Activated naive CD8-positive, alpha-beta T cell treated with anti-CD3 and anti-CD28 coated beads, Interleukin-2, amount 10 ng/mL, durations not matched to agents 7 days and 5 days (primary cell): ENCODE results near the gene SYNJ1. TPM values are rescaled to one million over a fixed set of nuclear protein-coding genes. Genes with fewer than 3 reads are reported as not detected.
"Not testable (repeated sequence)": the region's sequence is repeated elsewhere in the genome, so short reads cannot be mapped to it uniquely, and the experiment has no call there.

Experiments
- ATAC-seq: fragments of 150-1000 bp; cut with Tn5 transposase; one replicate; pipeline ENCODE4 v1.10.0; 2021; ENCODE audit warnings: low read depth, moderate library complexity
- POLR2A ChIA-PET: fragments of 350-600 bp; sonication (Branson Sonifier 250); formaldehyde crosslinking; loops from one replicate; lab custom pipeline; 2021; ENCODE audit warnings: antibody characterized with exemption; lab: Charles Lee
- DNase-seq: peaks from one replicate; pipeline ENCODE4 v3.0.0; 2021
- H3K27ac Mint-ChIP-seq: one replicate; pipeline ENCODE4 v1.8.0; 2022; ENCODE audit warnings: mild to moderate bottlenecking, mixed read lengths
- H3K27me3 Mint-ChIP-seq: one replicate; pipeline ENCODE4 v1.8.0; 2022; ENCODE audit warnings: mild to moderate bottlenecking, moderate library complexity, mixed read lengths
- H3K36me3 Mint-ChIP-seq: one replicate; pipeline ENCODE4 v1.8.0; 2021; ENCODE audit warnings: mild to moderate bottlenecking, mixed read lengths
- H3K4me1 Mint-ChIP-seq: one replicate; pipeline ENCODE4 v1.8.0; 2021; ENCODE audit warnings: mixed read lengths
- H3K4me3 Mint-ChIP-seq: one replicate; pipeline ENCODE4 v1.8.0; 2022; ENCODE audit warnings: mild to moderate bottlenecking, moderate library complexity, mixed read lengths
- H3K9me3 Mint-ChIP-seq: one replicate; pipeline ENCODE4 v1.8.0; 2021; ENCODE audit warnings: mixed read lengths
- total RNA-seq, 2 experiments: library from RNA; stranded (reverse); gene quantifications; one replicate each; pipeline ENCODE4 v1.2.3, GENCODE V29; 2021

Gene SYNJ1
- total RNA-seq, 2 experiments from 2014 or later, result 17.9 to 20.4 TPM

DNA sequence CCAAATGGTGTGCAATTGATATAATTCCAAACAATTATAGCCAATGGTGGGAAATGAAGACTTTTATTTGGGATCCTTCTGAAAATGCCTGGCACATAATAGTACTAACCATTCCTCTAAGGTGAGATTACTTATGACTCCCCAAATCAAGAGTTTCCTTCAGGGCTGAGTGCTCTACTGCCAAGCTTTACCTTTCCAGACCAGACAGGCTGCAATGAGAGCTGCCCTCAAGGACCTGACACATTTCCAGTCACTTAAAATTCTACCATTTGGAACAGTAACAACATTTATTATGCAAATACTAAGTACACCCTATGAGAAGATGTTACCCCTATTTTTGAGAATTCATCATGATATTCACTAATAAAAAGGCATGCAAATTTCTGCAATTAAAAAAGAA is 22.6 kb upstream of the SYNJ1 start:
- no peaks in the 10 kb centered on the region for H3K9me3 Mint-ChIP-seq
- POLR2A ChIA-PET, result no interaction called here
- no peak overlapping the region for H3K27ac Mint-ChIP-seq
- peaks cover 10% of the 10 kb centered on the region for H3K4me1 Mint-ChIP-seq
- DNase-seq (no peak), ATAC-seq (no peak)
- no peak overlapping the region for H3K4me3 Mint-ChIP-seq
- no peaks in the 10 kb centered on the region for H3K27me3 Mint-ChIP-seq
- H3K36me3 Mint-ChIP-seq, result peaks cover 49% of the 10 kb centered on the region

DNA sequence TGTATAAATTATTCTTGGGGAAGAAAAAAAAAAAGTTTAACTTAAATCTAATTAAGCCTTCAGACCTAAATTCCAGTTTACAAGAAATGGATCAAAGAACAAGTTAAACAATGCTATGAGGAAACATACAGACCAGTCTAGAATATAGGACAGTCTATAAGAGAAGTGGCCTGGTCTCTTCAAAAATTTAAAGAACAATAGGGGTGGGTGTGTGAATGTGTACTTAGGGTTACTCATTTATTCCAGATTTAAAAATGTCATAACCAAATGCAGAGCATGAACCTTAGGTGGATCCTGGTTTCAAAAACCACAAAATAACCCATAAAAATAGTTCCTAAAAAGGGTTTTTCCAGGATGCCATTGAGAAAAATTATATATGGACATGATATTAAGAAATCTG is 21.8 kb upstream of the SYNJ1 start:
- Mint-ChIP-seq H3K27ac (no peak overlapping the region), H3K36me3 (peaks cover 53% of the 10 kb centered on the region), H3K9me3 (no peaks in the 10 kb centered on the region), H3K27me3 (no peaks in the 10 kb centered on the region), H3K4me1 (peaks cover 10% of the 10 kb centered on the region), H3K4me3 (no peak overlapping the region)
- no peak for DNase-seq
- POLR2A ChIA-PET, result no interaction called here
- no peak for ATAC-seq

DNA sequence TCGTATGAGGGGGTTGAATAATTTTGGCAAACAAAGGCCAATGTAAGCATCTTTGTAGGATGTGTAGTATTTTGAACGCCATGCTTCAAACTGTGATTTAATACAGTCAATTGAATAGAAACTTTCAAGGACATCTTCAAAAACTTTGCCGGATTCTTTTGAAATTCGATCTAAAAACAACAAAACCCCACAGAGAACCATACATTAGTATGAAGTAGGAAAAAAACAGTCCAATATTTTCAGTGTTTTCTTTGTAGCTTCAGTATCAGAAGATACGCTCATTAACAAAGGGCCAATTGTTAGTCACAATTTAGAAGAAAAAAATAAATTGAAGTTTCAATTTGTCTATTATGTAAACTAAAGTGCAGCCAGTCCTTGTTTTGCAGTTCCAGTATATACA is 20.7 kb upstream of the SYNJ1 start:
- Mint-ChIP-seq H3K36me3 (peaks cover 55% of the 10 kb centered on the region), H3K4me3 (no peak overlapping the region), H3K27ac (no peak overlapping the region), H3K4me1 (peaks cover 10% of the 10 kb centered on the region), H3K9me3 (no peaks in the 10 kb centered on the region), H3K27me3 (no peaks in the 10 kb centered on the region)
- DNase-seq (no peak), ATAC-seq (no peak)
- POLR2A ChIA-PET, result interaction anchor here (1.7 kb wide), 1 partner anchor 23 kb away, joined by 6 read pairs; the partner anchor contains the start of gene PAXBP1

DNA sequence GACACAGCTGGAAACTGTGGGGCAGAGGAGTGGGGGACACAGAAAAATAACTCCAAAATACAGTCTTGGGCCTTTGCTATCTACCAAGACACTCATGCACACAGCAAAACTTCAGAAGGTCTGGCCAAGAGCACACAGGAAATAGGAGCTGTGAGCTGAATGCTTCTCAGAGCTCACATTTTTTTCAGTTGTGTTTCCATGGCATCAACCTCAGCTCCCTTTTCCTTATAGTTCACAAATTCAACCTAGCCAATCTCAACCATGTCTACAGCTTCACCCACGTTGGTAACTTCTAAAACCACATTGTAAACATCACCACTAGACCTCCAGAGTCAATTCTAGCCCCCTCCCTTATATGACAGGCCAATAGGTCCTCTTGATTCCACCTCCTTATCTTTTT is 19.6 kb upstream of the SYNJ1 start:
- POLR2A ChIA-PET, result interaction anchor here (0.7 to 1.7 kb wide), 6 partner anchors 9 to 352 kb away, joined by 3 to 6 read pairs (median 3); partner anchors contain the start of genes PAXBP1 and SYNJ1
- ATAC-seq, result peak; percentile 67
- no peak for DNase-seq
- Mint-ChIP-seq H3K4me3 (no peak overlapping the region), H3K36me3 (peaks cover 55% of the 10 kb centered on the region), H3K9me3 (no peaks in the 10 kb centered on the region), H3K27me3 (no peaks in the 10 kb centered on the region), H3K27ac (peak overlapping the region; percentile 58), H3K4me1 (peaks cover 10% of the 10 kb centered on the region)

DNA sequence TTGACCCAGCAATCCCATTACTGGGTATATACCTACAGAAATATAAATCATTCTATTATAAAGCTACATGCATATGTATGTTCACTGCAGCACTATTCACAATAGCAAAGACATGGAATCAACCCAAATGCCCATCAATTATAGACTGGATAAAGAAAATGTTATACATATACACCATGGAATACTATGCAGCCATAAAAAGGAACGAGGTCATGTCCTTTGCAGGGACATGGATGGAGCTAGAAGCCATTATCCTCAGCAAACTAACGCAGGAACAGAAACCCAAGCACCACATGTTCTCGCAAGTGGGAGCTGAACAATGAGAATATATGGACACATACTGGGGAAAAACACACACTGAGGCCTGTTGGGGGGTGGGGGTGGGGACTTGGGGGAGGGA is 18.9 kb upstream of the SYNJ1 start:
- not testable (repeated sequence) for H3K9me3 Mint-ChIP-seq, H3K27me3 Mint-ChIP-seq, DNase-seq, ATAC-seq, H3K4me3 Mint-ChIP-seq, H3K27ac Mint-ChIP-seq, H3K4me1 Mint-ChIP-seq
- H3K36me3 Mint-ChIP-seq, result peaks cover 58% of the 10 kb centered on the region
- POLR2A ChIA-PET, result interaction anchor here (1.0 to 1.7 kb wide), 3 partner anchors 18 to 25 kb away, joined by 3 to 6 read pairs (median 3); partner anchors contain the start of genes PAXBP1 and SYNJ1

DNA sequence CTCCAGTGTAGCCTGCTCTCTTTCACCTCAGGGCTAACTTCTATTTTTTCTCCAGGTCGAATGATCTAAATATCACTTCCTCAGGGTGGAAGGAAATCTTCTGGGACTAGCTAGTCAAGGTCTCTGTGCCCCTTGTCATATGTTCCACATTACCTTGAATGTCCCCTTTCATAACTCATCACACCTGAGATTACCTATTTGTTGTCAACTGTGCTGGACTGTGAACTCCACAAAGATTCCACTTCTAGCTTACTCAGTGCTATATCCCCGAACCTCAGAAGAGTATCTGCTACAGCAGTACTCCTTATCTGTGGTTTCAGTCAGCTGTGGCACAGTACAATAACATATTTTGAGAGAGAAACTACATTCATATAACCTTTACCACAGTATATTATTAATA is 14.6 kb upstream of the SYNJ1 start:
- DNase-seq (no peak), ATAC-seq (no peak)
- H3K27ac Mint-ChIP-seq, result peak overlapping the region; percentile 5
- H3K4me3 Mint-ChIP-seq, result no peak overlapping the region
- no peaks in the 10 kb centered on the region for H3K9me3 Mint-ChIP-seq
- POLR2A ChIA-PET, result interaction anchor here (0.6 kb wide), 1 partner anchor 29 kb away, joined by 3 read pairs; the partner anchor contains the start of gene PAXBP1
- peaks cover 56% of the 10 kb centered on the region for H3K36me3 Mint-ChIP-seq
- no peaks in the 10 kb centered on the region for H3K27me3 Mint-ChIP-seq
- peaks cover 4% of the 10 kb centered on the region for H3K4me1 Mint-ChIP-seq

DNA sequence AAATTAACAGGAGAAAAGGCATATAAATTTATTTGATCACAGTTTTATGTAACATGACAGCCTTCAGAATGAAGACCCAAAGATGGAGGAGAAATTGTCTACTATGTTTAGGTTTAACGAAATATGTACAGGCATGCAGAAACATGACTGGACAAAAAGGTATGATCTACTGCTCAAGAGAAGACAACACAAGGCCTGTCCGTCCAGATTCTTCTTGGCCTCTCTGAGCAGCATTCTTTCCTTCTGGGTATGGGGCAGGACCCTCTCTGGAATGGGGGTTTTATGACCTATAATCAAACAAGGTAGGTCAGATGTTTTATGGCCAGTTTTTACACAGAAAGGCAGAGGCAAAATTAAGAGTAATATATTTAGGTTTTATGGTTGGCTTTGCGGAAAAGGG is 13.5 kb upstream of the SYNJ1 start:
- DNase-seq (no peak), ATAC-seq (no peak)
- Mint-ChIP-seq H3K4me1 (no peaks in the 10 kb centered on the region), H3K27ac (no peak overlapping the region), H3K9me3 (no peaks in the 10 kb centered on the region), H3K36me3 (peaks cover 48% of the 10 kb centered on the region), H3K4me3 (no peak overlapping the region), H3K27me3 (no peaks in the 10 kb centered on the region)
- POLR2A ChIA-PET, result no interaction called here

DNA sequence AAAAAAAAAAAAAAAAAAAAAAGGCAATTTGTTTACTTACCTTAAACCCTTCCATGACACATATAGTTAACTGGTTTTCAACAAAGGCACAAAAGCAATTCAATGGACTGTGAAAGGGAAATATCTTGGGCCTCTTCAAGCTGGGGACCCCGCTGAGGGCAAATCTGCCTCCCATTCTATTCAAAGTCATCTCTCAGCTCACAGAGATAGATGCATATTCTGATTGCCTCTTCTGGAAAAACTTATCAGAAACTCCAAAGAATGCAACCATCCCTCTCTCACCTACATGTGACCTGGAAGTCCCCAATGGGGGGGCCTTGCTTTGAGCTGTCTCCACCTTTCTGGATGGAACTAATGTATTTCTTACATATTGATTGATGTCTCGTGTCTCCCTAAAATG is 12.1 kb upstream of the SYNJ1 start:
- DNase-seq (no peak), ATAC-seq (no peak)
- Mint-ChIP-seq H3K27me3 (no peaks in the 10 kb centered on the region), H3K9me3 (no peaks in the 10 kb centered on the region), H3K4me1 (no peaks in the 10 kb centered on the region), H3K4me3 (no peak overlapping the region), H3K27ac (no peak overlapping the region), H3K36me3 (peaks cover 42% of the 10 kb centered on the region)
- POLR2A ChIA-PET, result no interaction called here

DNA sequence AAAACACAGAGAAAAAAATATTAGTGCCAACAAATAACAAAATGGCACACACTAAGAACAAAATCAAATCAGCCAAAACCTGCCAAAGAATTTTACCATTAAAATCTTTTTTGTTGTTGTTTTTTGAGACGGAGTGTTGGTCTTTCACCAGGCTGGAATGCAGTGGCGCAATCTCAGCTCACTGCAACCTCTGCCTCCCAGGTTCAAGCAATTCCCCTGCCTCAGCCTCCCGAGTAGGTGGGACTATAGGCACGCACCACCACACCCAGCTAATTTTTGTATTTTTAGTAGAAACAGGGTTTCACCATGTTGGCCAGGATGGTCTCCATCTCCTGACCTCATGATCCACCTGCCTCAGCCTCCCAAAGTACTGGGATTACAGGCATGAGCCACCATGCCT is 8.3 kb upstream of the SYNJ1 start:
- ATAC-seq, POLR2A ChIA-PET, H3K9me3 Mint-ChIP-seq, H3K4me1 Mint-ChIP-seq, H3K27me3 Mint-ChIP-seq, H3K4me3 Mint-ChIP-seq, H3K27ac Mint-ChIP-seq, DNase-seq: not testable (repeated sequence)
- H3K36me3 Mint-ChIP-seq, result peaks cover 27% of the 10 kb centered on the region

DNA sequence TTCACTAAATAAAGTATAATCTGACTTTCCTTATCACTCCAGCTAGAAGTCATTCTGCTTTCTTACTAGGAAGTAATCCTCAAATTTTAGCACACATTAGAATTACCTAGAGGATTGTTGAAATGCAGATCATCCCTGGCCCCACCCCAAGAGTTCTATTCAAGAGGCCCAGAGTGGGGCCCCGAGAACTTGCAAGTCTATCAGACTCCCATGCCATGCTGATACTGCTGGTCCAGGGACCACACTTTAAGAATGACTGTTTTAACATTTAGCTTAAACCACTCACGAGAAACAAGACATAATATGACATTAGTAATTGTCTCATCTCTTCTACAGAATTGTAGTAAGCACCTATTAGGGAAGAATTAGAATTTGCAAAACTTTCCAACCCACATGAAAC is 7.7 kb upstream of the SYNJ1 start:
- no peaks in the 10 kb centered on the region for H3K9me3 Mint-ChIP-seq
- no peak for DNase-seq
- no peak overlapping the region for H3K27ac Mint-ChIP-seq
- H3K36me3 Mint-ChIP-seq, result peaks cover 22% of the 10 kb centered on the region
- no peak for ATAC-seq
- no peak overlapping the region for H3K4me3 Mint-ChIP-seq
- POLR2A ChIA-PET, result no interaction called here
- no peaks in the 10 kb centered on the region for H3K27me3 Mint-ChIP-seq
- H3K4me1 Mint-ChIP-seq, result peaks cover 8% of the 10 kb centered on the region

DNA sequence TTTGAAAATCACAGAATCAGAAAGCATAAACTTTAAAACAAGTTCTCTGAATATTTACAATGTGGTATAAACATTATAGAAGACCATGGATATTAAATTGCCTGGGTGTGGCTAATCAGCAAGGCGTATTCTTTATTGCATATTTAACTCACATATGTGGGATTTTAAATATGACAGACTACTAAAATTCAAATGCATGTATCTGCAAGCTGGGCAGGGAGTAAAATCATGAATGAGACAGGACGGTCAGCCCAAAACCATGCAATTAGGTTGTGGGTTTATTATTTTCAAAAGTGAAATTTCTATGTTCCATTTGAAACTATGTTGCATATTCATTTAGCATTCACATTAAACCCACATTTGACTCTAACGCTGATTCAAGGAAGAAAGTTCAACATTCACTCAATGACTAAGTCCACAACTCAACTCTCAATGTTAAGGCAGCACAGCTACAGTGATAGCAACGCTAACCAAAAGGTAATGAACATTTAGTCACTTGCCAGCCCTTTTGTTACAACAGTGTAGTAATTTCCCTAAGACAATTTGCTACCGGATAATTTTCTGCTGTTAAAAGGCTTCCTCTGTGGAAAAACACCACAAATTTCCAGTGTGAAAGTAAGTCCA is 6.3 kb upstream of the SYNJ1 start:
- Mint-ChIP-seq H3K27me3 (no peaks in the 10 kb centered on the region), H3K27ac (no peak overlapping the region), H3K4me3 (no peak overlapping the region), H3K4me1 (peaks cover 8% of the 10 kb centered on the region), H3K36me3 (peaks cover 16% of the 10 kb centered on the region), H3K9me3 (no peaks in the 10 kb centered on the region)
- DNase-seq, result no peak
- ATAC-seq, result no peak
- POLR2A ChIA-PET, result no interaction called here

DNA sequence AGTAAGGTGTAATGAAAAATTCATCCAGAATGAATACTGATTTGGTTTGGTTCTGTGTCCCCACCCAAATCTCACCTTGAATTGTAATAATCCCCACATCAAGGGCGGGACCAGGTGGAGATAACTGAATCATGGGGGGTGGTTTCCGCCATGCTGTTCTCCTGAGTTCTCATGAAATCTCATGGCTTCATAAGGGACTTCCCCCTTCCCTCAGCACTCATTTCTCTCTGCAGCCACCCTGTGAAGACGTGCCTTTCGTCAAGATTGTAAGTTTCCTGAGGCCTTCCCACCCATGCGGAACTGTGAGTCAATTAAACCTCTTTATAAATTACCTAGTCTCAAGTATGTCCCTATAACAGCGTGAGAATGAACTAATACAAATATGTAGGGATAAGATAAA is 5.5 kb upstream of the SYNJ1 start:
- no peak overlapping the region for H3K4me3 Mint-ChIP-seq
- peaks cover 13% of the 10 kb centered on the region for H3K4me1 Mint-ChIP-seq
- peaks cover 13% of the 10 kb centered on the region for H3K36me3 Mint-ChIP-seq
- DNase-seq (no peak), ATAC-seq (no peak)
- POLR2A ChIA-PET, result no interaction called here
- no peak overlapping the region for H3K27ac Mint-ChIP-seq
- H3K9me3 Mint-ChIP-seq, result no peaks in the 10 kb centered on the region
- H3K27me3 Mint-ChIP-seq, result no peaks in the 10 kb centered on the region

DNA sequence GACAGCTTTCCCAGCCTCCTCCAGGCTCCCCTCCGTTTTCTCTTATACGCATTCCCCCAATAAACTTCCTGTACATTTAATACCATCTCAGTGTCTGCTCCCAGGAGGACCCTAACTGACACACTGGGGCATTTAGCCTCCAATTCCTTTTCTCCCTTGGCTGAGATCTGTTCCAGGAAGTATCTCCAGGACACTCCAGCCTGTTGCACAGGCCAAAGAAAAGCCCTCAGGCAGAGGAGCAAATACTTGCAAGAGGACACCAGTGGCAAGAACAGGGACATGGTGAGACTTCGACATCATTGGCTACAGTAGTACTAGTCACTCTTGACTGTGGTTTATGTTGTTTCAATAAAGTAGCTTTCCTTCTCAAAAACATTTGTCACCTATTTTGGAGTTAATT is 4.7 kb upstream of the SYNJ1 start:
- POLR2A ChIA-PET, result interaction anchor here (1.6 kb wide), 1 partner anchor 39 kb away, joined by 4 read pairs; the partner anchor contains the start of gene PAXBP1
- Mint-ChIP-seq H3K9me3 (no peaks in the 10 kb centered on the region), H3K4me3 (no peak overlapping the region), H3K36me3 (peaks cover 13% of the 10 kb centered on the region), H3K27ac (no peak overlapping the region), H3K27me3 (no peaks in the 10 kb centered on the region), H3K4me1 (peaks cover 14% of the 10 kb centered on the region)
- ATAC-seq, result no peak
- DNase-seq, result no peak

DNA sequence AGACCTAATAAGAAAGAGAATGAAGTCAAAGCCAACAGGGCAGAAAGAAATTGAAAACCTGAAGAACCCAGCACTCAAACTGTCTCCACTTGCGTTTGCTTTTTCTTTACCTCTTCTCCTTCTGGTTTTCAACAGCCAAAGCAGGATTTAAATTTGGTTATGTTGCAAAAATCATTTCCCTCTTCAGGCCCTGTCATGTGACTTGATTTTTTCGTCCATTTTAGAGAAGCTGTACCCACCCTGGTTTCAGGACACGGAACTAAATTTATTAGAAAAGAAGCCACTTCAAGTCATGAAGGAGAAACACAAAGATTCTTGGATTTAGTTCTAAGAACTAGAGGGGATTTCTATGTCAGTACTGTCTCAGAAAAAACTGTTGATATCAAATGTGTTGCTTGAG is 1.0 kb upstream of the SYNJ1 start:
- no peak overlapping the region for H3K27ac Mint-ChIP-seq
- peaks cover 26% of the 10 kb centered on the region for H3K4me1 Mint-ChIP-seq
- H3K4me3 Mint-ChIP-seq, result peak overlapping the region; percentile 98

More for the DNA sequence above, 1.0 kb upstream of the SYNJ1 start:
- Mint-ChIP-seq H3K27me3 (no peaks in the 10 kb centered on the region), H3K36me3 (peaks cover 9% of the 10 kb centered on the region), H3K9me3 (no peaks in the 10 kb centered on the region)
- POLR2A ChIA-PET, result interaction anchor here (1.0 to 2.7 kb wide), 5 partner anchors 17 to 116 kb away, joined by 3 to 41 read pairs (median 4); partner anchors contain the start of genes CFAP298 and PAXBP1
- ATAC-seq (no peak), DNase-seq (no peak)
